G401 (cell line): ENCODE results near the gene RNASE8. TPM values are rescaled to one million over a fixed set of nuclear protein-coding genes. Genes with fewer than 3 reads are reported as not detected.

ENCODE experiments used
- DNase-seq: peaks from one replicate; pipeline ENCODE4 v3.0.0-alpha.2; 2015; ENCODE audit warnings: low spot score
- in situ Hi-C: cut with HindIII; loops from 2 replicates; pipeline ENCODE4 v1.10.0; 2016; ENCODE audit warnings: low sequenced_read_pairs, mixed read lengths
- total RNA-seq: library from RNA; depleted of rRNA; stranded (reverse); fragments of >200 nt; shearing (Covaris generic); gene quantifications from 2 replicates; pipeline ENCODE4 v1.2.3, GENCODE V29; 2014; rRNA removed

Gene RNASE8
- total RNA-seq, 1 experiment from 2014 or later, result not detected

DNA sequence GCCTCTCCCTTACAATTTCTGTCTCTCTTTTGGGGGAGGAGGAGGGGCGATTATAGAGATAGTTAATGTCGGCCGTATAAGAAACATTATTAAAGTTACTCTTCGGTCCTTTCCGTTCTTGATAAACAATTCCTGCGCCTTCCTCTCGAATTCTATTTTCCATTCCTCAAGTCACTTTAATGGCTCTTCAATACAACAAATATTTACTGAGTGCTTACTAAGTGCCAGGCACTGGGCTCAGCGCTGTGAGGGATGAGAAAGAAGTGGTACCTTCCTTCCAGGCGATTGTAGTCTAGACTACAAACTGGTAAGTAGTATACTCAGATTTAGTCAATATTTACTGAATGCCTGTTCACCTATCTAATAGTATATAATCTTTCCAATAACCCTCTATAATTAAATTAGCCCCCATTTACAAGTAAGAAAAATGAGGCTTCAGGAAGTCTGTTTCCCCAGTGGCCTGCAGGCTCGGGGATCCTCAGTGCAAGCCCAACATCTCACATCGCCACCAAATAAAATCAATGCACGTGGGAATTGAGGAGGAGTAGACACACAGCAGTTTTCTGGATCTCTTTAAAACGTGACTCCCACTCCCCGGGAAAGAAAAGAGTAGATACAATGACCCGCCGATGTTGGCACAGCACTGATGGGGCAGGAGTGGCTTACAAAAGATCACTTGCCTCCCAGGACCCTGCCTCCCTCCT is 41.4 kb downstream of the RNASE8 start:
- in situ Hi-C loops, result no loop called here
- DNase-seq, result no peak

DNA sequence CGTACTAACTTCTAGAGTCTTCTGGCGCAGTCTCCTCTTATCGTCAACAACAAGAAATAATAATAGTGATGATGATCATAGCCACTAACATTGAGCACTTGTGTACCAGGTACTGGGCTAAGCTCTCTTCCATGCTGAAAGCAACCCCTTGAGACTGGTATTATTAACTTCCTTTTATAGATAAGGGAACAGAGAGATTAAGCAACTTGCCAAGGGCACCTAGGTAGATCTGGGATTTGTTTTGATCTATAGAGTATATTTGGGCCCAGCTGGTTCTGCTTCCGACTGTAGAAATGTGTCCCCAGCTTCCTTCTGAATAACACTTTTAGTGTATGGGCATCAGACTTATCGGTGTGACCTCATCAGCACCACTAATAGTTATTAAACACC is 42.0 kb downstream of the RNASE8 start:
- in situ Hi-C loops, result no loop called here
- DNase-seq, result no peak

DNA sequence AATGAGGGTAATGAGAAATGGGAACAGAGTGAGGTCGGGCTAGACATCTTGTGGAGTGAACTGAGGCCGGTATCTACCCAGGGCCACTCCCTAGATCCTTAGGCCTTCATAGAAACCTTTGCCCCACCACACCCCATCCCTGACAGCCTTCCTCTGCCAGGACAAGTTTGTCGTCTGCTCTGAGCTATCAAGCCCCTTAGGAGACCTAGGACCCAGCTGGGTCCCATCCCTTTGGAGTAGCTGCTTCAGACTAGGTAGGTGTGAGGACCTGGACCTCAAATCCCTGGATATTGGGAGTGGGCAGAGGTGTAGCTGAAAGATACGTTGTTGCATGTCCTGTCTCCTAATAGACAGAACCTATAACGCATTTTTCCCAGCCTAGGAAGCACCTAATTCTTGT is 43.3 kb downstream of the RNASE8 start, which contains the start of gene TMEM253:
Gene TMEM253, plus strand, starts transcription at position 136 of the 400 bp plus-strand sequence. CDS start 278 bp downstream, outside the sequence.
- no peak for DNase-seq
- in situ Hi-C loops, result no loop called here

DNA sequence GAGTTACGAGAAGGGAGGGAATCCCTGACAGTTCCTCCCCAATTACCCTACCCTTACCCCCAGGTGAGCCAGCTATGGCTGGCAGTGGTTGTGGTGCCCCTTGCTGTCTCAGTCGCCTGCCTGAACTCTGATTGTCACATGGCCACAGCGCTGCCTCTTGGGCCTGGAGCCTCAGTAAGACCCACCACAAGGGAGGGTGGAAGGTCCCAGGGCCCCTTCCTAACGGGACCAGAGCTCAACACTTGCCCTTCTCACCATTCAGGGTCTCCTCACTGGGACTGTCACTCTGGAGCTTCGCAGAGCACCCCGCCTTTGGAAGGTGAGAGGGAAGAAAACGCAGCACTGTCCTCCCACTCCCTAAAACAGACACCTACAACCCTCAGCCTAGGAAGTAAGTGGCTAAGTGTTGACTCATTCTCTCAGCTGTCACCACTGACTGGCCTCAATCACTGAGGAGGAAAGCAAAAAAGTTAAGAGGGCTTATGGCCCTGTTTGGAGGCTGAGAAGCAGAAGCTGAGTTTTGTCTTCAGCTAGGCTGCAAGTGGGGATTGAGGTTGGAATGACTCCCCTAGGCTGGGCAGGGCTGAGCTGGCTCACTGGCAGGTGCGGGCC is 44.3 kb downstream of the RNASE8 start:
- in situ Hi-C loops, result no loop called here
- no peak for DNase-seq

DNA sequence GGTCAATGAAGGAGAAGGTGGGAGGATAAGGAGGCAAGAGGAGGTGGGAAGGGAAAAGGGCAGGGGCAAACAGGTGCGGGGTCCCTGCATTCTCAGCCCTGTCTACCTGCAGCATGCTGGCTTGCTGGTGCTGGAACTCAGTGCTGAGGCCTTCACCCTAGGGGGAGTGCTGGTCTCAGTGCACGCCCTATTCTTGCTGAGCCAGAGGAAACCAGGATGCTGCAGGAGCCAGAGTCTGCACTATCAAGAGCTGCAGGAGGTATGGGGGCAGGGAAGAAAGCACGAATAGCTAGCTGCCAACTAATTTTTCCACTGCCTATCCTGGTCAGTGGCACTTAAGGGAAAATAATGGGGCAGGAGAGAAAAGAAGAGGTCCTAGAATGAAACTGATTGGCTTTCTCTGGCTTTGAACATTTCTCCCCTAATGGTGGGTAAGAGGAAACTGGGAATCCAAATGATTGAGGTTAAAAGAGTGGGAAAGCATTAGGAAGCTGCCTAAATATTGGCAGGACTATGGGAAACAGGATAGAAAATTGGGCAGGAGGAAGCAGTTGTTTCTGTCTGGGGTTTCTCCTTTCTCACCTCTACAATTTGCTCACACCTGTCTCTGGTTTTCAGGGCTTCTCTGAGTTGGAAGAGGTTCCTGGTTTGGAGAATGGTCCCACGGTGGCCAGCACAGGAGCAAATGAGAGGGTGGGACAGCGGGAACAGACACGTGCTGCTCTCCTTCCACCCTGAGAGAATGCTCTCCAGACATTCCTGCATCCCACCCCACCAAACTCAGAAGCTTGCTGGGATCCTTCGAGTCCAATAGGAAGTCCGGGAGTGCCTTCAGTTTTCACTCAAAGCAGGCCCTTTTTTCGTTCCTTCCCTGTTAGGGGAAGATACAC is 45.1 kb downstream of the RNASE8 start:
- in situ Hi-C loops, result no loop called here
- DNase-seq, result peak; percentile 24

DNA sequence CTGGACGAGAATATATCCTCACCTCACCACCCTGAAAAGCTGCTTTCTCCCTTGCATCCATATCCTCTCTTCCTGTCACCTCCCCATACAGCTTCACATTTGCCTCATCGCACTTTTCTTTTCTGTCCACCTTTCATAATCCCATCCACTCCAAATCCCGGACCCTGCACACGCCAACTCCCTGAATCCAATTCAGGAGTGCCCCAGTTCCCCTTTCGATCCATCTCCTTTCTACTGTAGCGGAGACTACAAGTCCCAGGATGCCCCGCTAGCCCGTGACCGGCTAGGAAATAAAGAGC is 45.7 kb downstream of the RNASE8 start:
- DNase-seq, result no peak
- in situ Hi-C loops, result no loop called here

DNA sequence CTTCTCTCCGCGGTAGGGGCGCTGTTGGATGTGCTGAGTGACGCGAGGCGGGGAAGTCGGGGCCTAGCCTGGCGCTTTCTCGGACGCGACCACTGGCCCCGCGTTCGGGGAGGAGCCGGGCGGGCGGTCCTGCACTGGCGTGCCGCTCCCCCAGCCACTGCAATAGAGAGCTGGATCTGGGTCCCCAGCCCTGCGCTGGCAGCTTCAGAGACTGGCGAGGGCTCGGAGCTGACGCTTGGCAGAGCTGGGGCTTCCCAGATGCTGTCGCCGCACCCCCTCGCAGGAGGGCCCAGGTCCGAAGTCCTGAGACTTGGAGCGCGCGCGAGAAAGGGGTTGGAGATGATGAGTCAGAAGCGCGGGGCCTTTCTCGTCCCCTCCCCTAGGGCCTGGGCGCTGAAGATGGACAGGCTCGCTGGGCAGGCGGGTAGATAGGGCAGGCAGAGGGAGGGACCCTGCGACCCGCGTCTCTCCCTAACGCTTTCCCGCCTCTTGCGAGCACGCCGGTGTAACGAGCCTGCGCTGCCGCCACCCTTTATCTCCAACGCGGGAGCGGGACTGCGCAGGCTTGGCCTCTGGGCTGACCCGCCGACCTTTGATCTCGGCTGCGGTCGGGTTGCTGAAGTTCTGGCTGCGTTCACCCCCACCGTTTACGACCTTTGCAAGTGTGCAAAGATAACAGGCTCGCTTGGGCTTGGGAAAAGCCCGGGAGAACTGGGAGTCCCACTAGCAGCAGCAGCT is 46.3 kb downstream of the RNASE8 start:
- peak; percentile 98 for DNase-seq
- in situ Hi-C loops, result no loop called here

DNA sequence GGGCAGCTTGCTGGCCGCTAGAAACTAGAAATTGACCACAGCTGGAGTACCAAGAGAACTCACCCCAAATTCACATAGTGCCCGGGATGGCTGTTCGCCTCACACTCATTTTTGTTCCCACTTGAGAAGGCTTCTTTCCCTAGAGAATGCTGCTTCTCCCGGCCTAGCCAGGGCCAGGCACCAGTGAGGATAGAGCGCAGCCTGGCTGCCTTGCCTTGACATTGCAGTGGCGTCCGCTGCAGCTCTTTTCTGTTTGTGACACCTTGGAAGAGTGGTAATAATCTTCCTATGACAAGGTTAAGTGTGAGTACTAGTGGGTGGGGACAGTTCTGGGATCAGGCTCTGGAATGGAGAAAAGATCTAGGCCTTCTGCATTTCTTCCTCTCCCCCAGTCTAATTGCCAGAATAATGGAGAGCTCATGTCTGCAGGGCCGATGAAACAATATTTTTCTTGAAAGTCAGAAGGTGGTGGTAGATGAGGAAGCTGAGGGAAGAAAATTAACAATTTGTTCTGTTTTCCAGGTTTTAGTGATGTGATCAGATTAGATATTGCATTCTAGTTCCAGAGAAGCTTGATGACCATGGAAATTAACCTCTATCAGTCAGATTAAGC is 46.9 kb downstream of the RNASE8 start:
- in situ Hi-C loops, result no loop called here
- peak; percentile 91 for DNase-seq

DNA sequence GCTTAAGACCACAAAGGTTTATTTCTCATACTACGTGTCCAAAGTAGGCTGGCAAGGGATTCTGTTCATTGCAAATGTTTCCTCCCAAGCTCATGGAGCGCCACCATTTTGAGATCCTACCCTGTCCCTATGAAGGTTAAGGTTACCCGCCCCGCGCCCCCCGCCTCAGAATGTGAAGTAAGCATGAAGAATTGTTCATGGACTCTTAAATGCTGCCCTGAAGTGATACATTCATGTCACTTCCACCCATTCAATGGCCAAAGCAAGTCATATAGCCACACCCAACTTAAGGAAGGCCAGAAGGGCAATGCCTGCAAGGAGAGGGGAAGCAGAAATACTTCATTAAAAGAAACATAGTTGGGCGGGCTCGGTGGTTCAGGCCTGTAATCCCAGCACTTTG is 47.5 kb downstream of the RNASE8 start:
- DNase-seq, result no peak
- in situ Hi-C loops, result no loop called here

DNA sequence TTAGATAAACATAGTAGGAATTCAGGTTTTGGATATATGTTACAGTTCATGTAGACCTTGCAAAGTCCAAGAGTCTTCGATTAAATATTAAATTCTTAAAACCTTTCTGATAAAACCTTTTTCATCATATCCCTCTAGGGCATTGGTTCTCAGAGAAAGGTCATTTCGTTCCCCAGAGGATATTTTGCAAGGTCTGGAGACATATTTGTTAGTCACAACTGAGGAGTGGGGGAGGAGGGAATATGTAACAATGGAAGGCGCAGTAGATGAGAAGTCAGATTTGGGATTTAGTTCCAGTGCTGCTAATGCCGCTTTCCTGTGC is 48.5 kb downstream of the RNASE8 start:
- in situ Hi-C loops, result no loop called here
- DNase-seq, result no peak

DNA sequence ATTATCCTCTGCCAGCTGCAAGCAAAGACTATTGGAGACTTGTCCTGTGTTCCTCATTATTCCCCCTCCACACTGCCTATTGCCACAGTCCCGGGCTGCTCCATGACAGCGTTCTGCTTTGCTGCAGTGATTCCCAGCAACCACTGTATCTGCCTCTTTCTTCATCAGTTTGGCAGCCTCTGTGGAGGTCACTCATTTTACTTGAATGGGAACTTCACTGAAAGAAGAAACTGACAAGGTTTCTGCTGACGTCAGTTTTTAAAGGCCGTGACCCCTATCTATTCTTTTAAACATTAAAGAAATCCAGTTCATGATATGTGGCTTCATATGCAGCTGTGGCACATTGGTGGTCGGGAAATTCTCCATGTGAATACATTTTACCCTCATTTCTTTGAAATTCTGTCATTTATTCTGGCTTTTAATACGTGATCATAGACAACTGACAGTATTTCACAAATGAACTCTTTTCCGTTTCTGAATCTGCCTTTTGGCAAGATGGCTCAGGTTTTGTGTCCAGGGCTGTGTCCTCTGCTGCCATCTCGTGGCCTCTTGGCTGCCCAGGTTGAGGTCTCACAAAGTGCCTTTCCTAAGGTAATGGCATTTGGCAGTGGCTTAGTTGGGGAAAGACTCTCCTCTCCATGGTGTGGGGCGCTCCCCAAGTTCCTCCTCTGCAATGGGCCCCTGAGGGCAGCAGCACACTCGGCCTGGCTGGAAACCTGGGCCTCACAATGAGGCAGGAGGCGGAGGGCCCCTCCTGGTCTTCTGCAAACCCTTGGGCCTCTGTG is 49.1 kb downstream of the RNASE8 start:
- in situ Hi-C loops, result no loop called here
- DNase-seq, result peak; percentile 94

DNA sequence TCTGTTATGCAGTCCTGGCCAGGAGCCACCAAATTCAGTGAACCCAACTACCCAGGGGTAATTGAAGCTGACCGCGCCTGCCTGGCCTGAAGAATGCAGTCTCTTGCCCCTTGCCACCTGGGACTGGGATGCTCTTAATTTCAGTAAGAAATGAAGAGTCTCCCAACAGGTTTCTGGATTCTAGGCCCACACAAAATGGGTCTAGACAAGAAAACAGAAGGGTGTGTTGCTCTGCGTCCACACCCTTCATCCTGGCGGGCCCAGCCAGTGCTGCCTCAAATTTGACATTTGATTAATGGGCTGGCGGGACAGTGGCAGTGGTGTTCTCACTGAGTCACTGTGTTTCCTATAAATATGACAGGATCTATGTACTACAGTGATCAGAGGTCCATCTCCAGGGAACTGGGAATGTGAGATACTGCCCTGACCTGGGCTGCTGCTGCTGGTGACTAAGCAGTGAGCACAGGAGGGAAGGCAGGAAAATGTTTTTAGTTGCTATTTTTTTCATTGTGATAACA is 49.7 kb downstream of the RNASE8 start:
- in situ Hi-C loops, result no loop called here
- no peak for DNase-seq

Other genes with a start within 250 kb of the RNASE8 start
- not detected in 2 replicates for gene RNASE3, start 166.4 kb upstream of the RNASE8 start, total RNA-seq
- not detected in 2 replicates for gene RNASE2, start 102.3 kb upstream of the RNASE8 start, total RNA-seq
- gene METTL17, start 67.8 kb upstream of the RNASE8 start, total RNA-seq, result 88.2 and 157 TPM in 2 replicates
- gene SLC39A2, start 58.5 kb upstream of the RNASE8 start, total RNA-seq, result not detected in 2 replicates
- 28.6 and 40.4 TPM in 2 replicates for gene NDRG2, start 32.8 kb upstream of the RNASE8 start, total RNA-seq
- gene TPPP2, start 27.6 kb upstream of the RNASE8 start, total RNA-seq, result not detected in 2 replicates
- gene RNASE13, start 23.0 kb upstream of the RNASE8 start, total RNA-seq, result not detected in 2 replicates
- gene RNASE7, start 15.5 kb upstream of the RNASE8 start, total RNA-seq, result not detected in 2 replicates
- 48.6 and 50.3 TPM in 2 replicates for gene ARHGEF40, start 12.5 kb downstream of the RNASE8 start, total RNA-seq
- gene ZNF219, start 40.8 kb downstream of the RNASE8 start, total RNA-seq, result 29.4 and 45.8 TPM in 2 replicates
- not detected in 2 replicates for gene TMEM253, start 43.2 kb downstream of the RNASE8 start, total RNA-seq
- 0.71 TPM in 1 of 2 replicates, not detected in the other for gene OR5AU1, start 98.2 kb downstream of the RNASE8 start, total RNA-seq
- 1,370 and 1,766 TPM in 2 replicates for gene HNRNPC, start 211.6 kb downstream of the RNASE8 start, total RNA-seq
- gene RPGRIP1, start 222.3 kb downstream of the RNASE8 start, total RNA-seq, result 0.18 TPM in 1 of 2 replicates, not detected in the other